Measurements from ENCODE around the gene MCAM.

MCAM gene, protein sequence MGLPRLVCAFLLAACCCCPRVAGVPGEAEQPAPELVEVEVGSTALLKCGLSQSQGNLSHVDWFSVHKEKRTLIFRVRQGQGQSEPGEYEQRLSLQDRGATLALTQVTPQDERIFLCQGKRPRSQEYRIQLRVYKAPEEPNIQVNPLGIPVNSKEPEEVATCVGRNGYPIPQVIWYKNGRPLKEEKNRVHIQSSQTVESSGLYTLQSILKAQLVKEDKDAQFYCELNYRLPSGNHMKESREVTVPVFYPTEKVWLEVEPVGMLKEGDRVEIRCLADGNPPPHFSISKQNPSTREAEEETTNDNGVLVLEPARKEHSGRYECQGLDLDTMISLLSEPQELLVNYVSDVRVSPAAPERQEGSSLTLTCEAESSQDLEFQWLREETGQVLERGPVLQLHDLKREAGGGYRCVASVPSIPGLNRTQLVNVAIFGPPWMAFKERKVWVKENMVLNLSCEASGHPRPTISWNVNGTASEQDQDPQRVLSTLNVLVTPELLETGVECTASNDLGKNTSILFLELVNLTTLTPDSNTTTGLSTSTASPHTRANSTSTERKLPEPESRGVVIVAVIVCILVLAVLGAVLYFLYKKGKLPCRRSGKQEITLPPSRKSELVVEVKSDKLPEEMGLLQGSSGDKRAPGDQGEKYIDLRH

DNA sequence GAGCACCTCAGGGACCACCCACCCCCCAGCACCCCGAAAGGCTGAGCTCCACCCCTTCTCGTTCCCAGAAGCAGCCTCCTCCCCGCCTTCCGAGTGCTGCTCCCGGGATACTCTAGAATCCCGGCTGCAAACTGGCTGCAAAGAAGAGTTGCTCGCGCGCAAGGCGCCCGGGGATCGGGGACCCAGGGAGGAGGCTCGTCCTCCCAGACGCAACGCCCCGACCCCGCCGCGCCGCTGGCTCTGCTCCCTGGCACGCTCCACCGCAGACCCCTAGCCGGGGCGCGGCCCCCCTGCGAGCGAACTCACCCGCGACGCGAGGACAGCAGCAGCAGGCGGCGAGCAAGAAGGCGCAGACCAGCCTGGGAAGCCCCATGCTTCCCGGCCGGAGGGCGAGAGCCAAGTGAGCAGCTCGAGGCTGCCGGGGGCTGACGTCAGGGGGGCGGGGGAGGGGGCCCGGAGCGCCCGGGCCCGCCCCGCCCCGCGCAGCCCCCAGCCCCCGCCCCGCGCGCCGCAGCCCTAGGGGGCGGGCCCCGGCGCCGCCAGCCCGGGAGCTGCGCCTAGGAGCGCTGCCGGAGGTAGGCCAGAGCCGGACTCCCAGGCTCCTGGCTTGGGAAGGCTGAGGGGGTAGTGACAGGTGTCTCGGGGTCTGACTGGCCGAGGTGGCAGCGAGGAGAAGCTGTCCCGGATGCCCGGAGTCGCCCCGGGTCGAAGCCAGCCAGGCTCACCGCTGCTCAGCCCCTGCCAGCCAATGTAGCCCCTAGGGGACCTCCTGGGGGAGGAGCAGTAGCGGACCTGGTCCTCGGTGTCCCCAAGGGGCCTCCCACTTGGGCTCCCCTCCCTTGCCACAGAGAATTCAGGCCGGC, at the start of gene MCAM:
Gene MCAM (minus strand): TSS at position 402 of the 863 bp plus-strand sequence. CDS start 29 bp downstream, at position 373.
- peak; percentile 79 for DNase-seq (ENCODE audit: low spot score)

- DNase-seq (ENCODE audit: low spot score) = peak; percentile 60
Observed at GRCh38 chr11:119365071-119365591, 48.2 kb upstream of the MCAM start.

DNA sequence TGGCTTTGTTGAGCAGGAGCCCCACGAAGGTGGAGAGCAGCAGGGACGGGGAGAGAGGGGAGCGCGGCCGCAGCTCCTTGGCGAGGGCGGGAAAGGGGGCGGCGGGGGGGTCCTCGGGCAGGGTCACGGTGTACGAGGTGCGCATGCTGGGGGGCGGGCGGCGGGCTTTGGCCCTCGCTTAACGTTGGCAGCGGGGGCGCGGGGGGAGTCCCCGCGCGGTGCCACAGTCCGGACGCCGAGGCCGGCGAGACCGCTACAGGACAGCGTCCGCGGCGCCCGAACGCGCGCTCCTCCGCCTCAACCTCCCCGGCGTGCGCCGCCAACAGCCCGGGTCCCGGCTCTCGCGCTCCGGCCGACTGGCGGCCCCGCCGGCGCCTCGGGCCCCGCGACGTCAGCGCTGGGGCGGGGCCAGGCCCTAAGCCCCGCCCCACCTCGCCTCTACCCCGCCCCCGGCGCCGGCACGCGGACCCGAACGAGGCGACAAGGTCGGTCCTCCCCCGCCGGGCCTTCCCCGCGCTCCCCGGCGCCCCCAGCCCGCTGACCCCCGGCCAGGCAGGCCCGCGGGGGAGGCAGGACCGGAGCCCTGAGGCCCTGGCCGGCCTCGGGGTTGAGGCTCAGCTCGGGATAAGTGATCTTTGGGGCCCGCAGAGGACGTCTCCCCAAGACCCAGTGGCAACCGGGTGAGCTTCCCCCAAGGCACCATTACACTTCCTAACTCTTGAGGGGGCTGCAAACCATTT, 47.1 kb upstream of the MCAM start:
- DNase-seq (ENCODE audit: low spot score) = peak; percentile 89

GRCh38 chr11:119363081-119363850, 46.3 kb upstream of the MCAM start:
- DNase-seq (ENCODE audit: low spot score) = no peak

- DNase-seq (ENCODE audit: low spot score) = no peak
Observed at GRCh38 chr11:119362741-119363080, 45.8 kb upstream of the MCAM start.

DNA sequence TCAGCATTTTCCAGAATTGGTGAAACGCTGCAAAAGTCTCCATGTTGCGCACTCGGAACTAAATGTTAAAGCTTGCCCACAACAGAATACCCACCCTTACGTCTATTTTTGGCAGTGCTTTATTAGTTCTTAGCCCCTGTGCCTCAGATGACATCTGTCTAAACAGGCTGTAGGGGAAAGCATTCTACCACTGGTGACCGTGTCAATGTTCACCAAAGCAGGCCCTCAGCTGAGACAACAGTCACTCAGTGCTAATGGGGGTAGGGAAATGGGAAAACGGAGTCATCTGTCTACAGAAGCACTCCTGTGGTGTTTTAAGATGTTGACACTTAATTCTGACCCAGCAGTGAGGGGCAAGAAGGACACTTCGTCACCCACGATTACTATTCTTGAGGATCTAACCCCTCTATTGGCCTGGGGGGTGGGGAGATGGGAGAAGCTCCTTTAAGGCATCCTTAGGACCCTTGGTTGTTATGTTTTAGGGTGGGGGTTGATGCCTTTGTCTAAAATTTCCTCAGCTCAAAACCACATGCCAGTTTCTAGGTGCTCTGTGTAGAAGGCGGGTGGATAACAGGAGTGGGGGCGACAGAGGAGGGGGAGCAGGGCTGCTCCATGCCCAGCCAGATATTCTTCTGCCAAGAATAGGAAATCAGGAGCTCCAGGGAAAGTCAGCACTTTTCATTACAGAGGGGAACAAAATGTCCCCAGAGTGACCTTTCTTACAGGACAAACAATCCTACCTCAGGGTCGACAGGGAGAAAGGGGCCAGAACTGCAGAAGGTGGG, 45.2 kb upstream of the MCAM start:
- no peak for DNase-seq (ENCODE audit: low spot score)

DNA sequence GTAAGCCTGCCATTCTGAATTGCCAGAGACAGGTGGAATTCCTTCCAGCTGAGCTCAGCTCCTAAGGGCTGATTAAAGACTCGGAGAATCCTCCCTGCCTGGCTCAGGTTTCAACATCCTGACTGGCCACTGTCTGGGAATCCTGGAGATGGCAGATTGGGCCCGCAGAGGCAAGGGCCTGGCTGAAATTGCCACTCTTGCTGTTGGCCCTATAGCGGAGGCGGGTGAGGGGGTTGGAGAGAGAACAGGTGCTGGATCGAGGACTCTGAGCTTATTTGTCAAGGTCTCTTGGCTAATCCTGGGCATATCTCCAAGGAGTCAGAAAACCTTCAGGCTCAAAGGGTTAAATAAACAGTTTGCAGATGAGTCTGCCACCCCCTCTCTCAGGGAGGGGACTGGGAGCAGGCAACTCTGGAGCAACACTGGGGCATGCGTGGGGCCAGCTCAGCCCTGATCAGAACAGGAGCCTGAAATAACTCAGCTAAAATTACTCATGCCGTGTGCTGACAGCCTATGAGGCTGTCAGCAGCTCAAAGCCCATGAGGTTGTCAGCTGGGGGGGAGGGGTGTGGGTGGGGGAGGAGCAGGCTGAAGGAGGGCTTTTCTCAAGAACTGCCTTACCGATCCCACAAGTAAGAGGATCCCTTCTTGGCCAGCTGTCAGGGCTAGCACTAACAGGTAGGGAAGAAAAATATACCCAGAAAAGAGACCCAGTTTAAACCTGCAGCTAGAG, 44.3 kb upstream of the MCAM start:
- DNase-seq (ENCODE audit: low spot score) = peak; percentile 88

DNA sequence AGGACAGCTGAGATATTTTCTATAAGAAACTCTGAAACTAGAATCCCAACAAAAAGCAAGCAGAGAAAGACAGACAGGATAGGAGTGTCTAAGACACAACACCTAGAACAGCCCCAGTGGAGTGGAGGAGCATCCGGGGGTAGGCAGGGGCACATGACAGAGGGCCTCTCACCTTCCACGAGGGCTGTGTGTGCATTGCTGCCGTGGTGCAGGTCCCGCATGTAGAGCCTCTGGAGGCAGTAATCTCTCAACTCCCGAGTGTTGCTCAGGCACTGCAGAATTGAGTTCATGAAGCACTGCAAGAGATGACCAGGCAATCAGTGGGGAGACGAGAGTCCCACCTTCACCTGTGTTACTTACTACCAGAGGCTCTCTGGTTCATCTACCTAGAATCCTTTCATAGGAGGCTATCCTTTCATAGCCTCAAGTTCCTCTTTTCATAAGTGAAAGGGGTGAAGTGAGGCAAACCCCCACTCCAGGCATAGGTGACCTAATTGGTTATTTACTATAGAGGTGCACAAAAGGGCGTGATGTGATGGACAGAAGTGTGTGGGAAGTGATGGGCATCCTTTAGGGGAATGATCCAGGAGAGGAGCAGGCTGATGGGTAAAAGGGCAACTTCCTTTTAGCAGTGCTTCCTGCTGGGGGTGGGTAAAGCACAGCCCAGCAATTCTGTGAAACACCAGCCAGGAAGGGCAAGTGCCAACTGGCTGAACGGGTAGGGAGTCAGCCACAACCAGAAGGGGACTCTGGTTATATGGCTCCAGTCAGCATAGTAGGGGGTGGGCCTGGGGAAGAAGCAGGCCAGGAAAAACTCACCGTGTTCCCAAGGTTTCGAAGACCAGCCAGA, 42.7 kb upstream of the MCAM start:
- no peak for DNase-seq (ENCODE audit: low spot score)

DNA sequence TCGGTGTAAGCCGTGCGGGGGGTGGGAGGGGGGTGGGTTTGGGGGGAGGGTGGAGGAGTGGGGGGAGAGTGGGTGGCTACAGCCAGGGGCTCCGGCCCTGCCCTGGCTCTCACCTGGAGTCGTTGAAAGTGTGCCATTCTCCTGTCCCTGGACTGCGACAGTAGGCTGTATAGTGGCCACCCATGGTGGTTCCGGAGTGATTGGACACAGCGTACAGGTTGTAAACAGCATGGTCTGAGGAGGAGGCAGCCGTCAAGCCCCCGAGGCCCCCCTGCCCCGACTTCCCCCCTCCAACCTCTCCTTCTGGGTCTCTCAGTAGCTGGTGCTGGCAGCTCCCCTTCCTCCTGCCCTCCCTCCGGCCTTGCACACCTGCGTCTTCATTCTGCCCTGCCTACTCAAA, 40.1 kb upstream of the MCAM start:
- DNase-seq (ENCODE audit: low spot score) = no peak

- DNase-seq (ENCODE audit: low spot score) = peak; percentile 92
Observed at GRCh38 chr11:119356349-119357031, 39.6 kb upstream of the MCAM start.

DNA sequence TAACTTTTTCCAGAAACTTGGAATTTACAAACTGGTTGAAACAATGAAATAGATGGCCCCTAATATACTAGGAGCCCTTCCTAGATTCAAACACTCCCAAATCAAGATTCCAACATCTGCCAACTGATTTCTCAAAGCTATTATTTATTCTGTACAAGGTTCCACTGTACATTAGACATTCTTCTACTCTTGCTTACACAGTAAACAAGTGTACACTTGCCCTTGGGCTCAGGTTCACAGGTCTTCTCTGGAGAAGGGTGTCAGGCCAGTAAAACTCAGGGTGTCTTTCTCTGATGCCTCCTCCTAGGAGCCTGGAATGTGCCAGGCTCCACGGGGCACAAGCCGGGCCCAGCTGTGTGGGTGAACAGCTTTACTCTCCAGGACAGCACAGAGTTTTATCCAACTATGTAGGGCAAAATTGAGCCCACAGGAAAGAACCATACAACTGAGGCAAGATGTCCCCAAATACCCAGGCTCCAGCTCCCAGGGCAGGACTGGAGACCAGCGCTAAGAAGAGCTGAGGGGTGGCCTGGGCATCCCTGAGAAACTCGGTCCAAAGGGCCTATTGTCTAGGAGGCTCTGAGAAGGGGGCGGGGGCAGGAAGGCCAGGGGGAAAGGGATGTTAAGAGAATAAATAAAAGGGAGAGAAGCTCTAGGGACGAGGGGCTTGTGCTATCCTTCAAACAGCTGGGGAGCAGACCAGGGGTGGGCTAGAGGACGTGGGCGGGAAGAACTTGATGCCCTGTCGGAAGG, 38.3 kb upstream of the MCAM start:
- DNase-seq (ENCODE audit: low spot score) = no peak

DNA sequence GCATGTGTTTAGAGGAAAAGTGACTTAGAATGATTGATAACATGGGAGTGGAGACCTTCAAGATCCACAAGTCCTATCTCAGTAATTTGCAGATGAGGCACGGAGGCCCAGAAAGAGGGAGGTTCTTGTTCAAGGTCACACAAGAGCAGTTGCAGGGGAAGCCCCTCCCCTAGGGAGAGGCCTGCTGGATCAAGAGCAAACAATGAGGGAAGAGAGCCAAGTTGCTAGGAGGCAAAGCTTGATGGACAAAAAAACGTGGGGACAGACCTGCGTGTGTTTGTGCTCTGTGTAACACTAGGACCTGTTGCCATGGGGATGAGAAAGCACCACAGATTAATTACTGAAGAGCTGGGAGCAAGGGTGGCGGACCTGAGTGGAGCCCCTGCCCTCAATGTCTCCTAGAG, 35.9 kb upstream of the MCAM start:
- DNase-seq (ENCODE audit: low spot score) = no peak

DNA sequence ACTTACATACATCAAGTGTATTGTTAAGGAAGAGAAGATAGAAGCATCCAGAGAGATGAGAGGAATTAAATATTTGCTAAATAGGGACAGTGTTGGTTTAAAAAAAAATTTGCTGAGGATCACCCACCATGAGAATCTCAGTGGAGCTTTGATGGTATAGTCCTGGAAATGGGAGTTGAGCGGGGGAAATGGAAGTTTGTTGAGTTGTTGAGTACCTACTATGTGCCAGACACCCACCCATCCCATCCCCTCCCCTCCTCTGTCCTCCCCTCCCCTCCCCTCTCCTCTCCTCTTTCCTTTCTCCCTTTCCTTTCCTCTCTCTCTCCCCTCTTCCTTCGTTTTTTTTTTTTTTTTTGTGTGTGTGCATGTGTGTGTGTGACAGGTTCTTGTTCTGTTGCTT, 34.3 kb upstream of the MCAM start:
- no peak for DNase-seq (ENCODE audit: low spot score)

DNA sequence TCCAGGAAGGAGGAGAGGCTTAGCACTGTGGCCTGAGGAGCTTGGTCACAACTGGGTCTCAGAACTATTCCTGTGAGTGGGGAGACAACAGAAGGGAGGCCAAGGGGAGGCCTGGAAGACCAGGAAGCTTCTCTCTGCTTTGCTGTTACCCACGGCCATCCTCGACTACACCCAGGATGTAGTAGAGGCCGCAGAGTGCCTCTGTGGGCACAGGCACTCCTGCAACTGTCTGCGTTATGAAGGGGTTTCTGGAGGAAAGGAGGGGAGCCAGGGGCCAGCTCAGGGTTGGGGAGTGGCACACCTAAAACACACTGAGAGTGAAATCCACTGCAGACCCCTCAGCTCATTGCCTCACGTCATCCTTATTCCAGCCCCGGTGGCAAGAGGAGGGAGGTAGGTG, 33.4 kb upstream of the MCAM start:
- no peak for DNase-seq (ENCODE audit: low spot score)

DNA sequence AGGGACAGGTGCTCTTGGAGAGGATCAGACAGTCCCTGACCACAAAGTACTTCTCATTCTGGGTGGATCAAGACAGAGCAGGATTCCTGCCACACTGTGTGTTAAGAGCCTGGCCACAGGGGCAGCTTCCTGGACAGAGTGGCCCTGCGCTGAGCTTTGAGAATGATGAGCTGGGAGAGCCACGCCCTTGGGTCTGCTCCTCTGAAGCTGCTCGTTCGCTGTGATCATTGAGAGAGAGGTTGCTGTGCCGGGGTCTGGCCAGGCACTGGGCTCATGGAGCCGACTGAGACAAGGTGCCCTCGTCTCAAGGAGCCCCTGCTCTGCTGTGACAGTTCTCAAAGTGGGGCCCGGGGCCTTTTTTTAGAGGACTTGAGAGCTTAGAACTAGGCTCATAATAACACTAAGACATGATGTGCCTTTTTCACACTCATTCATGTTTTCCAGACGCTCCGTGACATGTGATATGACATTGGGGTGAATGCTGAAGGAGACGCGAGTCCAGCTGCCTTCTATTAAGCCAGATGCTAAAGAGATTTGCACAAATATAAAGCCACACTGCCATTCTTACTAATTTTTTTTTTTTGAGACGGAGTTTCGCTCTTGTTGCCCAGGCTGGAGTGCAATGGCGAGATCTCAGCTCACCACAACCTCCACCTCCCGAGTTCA, 31.1 kb upstream of the MCAM start:
- no peak for DNase-seq (ENCODE audit: low spot score)

DNA sequence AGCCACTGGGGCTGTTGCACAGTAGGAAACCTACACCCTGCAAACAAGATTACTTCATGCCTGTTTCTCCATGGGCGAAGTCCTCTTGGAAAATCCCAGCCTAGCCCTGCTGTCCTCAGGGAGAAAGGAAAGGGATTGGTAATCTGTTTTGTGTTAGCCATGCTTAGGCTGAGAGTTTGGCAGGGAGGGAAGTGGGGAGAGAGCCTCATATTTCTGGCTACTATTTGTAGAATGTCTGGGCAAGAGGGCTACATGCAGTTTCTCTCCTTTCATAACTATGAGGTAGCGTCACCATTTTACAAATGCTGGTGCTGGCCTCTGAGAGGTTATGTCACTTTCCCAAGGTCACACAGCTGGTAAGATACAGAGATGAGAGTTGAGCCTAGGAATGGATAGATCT, 30.3 kb upstream of the MCAM start:
- DNase-seq (ENCODE audit: low spot score) = no peak

DNA sequence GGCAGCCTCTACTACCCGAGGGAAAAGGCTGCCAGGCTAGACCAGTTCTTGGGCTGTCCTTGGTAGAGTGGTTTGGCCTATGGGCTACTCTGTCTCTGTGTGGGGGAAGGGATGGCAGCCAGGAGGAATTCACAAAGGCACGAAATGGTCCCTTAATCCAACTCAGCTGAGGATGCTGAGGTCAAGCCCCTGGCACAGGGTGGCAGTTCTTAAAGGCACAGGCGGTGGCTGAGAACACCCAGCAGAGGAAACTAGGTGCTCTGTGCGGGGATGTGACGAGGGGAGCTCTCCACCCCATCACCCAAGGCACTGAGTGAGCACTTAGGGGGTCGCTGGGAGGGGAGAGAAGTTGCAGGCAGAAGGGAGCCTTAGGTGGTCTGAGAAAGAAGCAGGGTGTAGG, 29.7 kb upstream of the MCAM start, which contains the start of gene MFRP:
Gene MFRP (minus strand): TSS at position 101 of the 400 bp plus-strand sequence. CDS start 192 bp downstream, outside the sequence.
- DNase-seq (ENCODE audit: low spot score) = no peak
